HTR-8/SVneo (cell line): ENCODE results near the gene RAB24.
"Not testable (repeated sequence)": the region's sequence is repeated elsewhere in the genome, so short reads cannot be mapped to it uniquely, and the experiment has no call there.

ENCODE experiments used
- DNase-seq: peaks from one replicate; pipeline ENCODE4 v3.0.0; 2011; ENCODE audit warnings: low spot score, mixed read lengths; ENCODE audit not compliant: insufficient read length
- FAIRE-seq: peaks from 2 replicates; lab custom pipeline; 2011; peaks lifted over from hg19 to GRCh38; lab: Jason Lieb, UNC

The RAB24 gene

DNA sequence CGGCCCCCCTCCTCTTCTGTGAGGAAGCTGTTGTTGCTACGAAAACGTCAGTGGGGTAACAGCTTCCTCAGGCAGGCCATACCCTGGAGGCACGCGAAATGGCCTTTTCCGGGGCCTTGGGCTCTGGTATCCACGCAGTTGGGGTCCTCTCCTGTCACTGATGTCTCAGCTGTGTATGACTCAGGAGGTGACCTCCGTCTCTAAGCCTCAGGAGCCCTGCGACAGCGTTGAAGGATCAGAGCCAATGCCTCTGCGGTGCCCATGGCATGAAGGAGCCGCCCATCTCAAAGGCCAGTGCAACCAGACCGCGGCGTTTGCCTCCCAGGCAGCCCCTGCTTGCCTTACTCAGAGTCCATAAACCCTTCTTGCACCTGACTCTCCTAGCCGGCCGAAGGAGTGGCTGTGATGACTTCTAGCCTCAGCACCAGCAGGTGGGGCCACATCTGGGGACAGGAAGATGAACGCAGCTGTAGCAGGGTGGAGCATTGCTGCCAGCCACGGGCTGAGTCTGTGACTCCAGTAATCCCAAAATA, 9.2 kb upstream of the RAB24 start:
- FAIRE-seq (peak; percentile 44), DNase-seq (peak; percentile 48)

DNA sequence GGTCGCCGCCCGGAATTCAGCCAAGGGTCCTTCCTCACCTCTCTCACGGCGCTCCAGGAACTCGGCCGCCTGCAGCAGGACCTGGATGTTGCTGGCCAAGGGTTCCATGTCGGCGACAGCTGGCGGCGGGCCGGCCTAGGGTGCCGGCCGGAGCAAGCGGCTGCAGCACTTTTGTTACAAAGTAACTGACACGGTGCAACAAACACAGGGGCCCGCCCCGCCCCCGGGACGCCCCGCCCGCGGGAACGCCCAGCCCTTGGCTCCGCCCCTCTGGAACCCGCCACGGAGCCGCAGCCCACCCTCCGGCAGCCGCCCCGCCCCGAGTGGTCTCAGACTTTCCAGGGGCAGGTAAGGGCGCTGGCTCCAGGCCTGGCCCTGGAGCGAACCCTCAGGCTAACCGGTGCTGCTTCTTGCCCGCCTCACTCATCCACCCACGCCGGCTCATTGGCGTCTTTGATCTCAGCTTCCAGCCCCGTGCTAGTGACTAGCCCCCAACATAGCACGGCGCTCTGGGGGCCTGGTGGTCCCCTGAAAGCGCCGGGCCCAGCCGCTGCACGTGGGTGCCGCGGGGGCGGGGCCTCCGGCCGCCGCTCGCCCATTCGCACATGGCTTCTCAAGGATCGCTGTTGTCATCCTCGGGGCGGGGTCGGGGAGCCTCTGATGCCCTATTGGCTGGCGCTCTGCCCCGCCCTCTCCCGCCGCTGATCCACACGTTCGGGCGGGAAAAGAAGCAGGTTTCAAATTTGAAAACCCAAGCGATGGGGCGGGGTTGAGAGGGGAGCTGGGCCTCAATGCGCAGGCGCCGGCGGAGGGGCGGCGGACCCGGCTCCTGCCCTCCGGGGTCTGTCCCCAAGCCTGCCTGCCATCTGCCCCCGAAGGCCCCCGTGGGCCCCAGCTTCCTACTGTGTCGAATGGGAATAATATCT, 8.5 kb upstream of the RAB24 start, which contains the start of gene MXD3:
TSS of gene MXD3 (minus strand) at position 176 of the 926 bp plus-strand sequence. CDS start at position 108, 68 bp downstream.
- peak; percentile 95 for DNase-seq
- FAIRE-seq: no peak

DNA sequence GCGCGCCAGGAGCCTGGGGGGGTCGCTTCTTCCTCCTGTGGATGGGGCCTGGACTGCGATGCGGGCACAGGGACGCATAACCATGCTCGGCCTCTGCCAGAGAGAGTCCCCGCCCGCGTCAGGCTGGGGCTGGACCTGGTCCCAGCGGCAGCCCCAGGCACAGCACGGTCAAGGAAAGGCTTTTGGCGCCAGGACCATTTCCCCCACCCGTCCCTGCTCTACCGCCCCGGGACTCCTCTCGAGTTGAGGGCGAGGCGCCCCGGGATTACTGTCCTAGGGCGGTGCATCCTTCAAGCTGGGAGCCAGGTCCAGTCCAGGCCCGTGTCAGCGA, 7.8 kb upstream of the RAB24 start:
- DNase-seq (no peak), FAIRE-seq (no peak)

DNA sequence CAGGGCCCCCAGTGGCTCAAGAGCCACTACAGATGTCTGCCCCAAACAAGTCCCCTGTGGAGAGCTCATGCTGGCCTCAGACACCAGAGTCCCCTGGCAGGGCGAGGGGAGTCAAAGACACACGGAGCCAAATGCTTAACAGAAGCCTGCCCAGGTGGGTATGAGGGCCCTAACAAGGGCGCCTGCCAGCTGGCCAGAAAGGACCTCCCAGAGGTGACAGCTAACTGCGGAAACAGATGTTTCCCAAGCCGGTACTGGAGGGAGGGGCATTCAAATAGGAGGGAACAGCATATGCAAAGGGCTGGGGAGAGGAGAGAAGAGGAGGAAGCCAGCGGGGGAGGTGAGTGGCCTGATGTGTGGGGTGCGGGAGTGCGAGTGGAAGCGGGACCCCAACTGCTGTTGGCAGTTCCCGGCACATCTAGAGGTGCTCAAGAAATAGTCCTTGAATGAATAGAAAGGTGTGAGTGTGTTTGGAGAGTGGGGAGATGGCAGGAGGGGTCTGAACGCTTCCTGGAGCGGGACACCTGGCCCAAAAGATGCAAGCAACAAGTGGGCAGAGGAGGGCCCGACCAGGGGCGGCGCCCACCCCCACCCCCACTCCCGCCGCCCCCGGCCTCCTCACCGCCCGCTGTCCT, 7.4 kb upstream of the RAB24 start:
- no peak for DNase-seq
- FAIRE-seq: no peak

DNA sequence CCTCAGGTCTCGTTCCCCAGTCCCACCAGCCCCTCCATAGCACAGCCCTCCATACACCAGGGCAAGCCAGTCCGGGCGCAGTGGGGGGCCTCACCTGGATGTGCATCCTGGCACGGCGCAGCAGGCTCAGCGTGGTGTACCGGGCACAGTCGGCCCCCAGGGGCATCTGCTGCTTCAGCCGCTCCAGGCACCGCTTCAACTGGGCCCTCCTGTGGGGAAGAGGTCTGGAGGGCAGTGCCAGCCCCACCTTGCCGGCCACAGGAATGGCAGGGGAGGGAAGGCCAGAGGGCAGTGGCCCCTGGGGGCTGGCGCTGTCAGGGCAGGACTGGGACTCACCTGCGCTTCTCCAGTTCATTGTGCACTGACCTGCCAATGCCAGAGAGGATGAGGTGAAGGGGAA, 6.8 kb upstream of the RAB24 start:
- DNase-seq (no peak), FAIRE-seq (no peak)

DNA sequence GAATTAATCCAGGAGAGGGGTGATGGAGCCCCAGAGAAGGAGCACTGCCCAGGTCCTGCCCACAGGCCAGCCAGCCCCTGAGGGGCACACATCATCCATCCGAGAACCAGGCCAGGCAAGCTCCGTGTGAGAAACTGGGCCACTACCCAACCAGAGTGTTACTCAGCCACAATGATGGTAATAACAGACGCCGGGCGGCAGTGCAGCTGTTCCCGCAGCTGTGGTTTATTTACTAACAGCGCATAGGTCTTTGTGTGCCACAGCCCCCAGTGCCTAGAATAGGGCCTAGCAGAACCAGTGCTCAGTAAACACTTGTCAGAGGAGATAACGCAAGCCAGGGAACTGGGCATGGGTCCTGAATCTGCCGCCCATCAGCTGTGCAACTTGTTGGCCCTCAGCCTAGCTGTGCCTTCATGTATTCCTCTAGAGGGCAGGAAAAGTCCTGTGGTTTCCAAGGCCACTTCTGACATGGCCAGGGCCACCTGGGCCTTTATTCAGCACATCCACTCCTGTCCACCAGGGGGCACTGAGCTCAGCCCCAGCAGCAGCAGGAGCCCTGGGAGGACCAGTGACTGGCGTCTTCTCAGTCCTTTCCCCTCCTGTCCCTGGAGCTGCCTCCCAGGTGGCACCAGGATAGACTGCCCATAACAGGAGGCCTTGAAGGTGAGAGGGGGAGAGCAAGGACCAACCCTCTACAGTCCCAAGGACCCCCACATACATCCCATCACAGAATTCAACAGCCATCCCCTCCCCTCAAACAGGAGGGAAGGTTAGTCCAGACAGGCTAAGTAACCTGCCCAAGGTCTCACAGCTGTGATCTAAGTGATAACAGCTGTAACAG, 6.1 kb upstream of the RAB24 start:
- DNase-seq (peak; percentile 67), FAIRE-seq (no peak)

DNA sequence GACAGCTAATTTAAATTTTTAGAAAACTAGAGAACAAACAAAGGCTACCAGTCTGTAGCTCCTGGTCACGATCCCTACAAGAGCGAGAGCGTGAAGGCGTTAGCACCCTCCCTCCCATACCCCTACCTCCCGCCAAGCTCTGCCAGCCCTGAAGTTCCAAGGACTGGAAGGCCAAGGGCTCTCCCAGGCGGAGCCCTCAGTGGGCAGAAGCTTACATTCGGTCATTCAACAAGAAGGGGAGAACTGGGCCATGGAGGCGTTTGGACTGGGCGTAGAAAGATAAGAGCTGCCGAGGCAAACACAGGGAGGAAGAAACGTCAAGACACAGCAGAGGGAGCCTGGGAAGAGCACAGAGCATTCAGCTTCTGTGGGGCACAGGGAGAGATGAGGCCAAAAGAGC, 5.2 kb upstream of the RAB24 start:
- DNase-seq (no peak), FAIRE-seq (no peak)

DNA sequence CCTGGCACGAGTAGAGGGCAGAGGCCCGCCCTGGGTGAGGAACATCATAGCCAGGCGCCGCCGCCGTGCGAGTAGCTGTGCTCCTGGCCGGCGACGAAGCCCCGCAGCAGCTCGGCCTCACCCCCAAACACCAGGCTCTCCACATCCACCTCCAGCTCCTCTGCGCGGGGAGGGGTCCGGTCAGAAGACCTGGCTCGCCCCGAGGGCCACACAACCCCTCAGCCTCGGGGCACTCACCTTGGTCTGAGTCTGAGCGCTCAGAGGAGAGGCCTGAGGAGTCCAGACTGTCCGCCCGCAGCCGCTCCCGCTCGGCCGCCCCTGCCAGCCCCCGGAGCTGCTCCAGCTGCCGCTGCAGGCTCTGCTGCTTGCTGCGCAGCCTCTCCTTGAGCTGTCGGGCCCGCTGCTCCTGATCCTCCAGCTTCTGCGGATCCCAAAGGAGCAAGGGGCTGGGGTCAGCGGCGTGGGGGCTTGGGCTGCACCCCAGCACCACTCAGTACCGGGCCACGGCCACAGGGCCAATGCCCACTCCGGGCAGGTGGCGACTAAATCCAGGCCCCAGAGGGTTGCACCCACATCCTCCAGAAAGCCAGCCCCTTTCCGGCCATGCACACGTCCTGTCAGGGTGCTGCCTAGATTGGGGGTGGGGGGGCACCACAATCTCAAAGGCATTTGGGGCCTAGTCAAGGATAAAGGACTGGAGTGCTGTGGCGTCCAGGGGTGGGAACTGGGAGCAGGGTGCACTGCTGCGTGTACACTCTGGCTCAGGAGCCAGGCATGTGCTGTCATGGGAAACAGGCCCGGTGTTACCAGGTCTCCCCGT, 4.2 kb upstream of the RAB24 start:
- FAIRE-seq (no peak), DNase-seq (no peak)

DNA sequence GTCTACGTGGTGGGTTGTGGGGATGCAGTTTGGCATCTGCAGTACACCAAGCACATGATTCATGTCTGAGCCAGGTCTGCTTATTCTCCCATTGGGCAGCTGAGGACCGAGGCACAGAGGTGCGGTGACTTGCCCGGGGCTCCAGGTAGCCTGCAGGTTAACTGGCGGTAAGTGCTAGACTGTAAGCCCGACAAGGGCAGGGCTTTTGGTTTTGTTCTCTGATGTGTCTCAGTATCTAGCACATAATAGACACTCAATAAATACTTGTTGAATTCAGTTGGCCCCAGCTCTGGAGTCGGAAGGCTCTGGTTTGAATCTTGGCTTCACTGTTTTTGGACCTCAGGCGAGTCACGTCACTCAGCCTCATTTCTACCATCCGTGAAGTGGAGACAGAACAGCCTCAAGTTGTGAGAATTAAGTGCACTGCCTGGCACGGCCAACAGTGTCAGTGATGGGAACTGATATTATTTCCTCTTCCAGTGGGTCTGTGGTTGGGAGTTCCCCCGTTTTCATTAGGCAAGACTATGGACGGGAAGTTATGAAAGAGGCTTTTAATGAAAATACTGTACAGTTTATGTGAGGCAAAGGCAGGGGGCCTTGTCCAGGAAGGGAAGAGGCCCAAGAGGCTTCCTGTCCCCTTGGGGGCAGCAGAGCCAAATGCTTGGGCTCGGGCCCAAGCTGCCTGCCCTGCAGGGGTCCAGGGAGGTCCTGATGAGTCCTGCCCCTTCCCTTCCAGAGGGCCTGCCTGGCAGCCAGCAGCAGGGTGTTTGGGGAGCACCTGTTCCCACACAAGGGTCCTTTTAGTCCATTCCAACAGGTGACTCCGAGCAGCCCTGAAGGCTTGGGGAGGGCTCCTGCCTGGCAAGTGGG, 3.4 kb upstream of the RAB24 start:
- DNase-seq (no peak), FAIRE-seq (peak; percentile 20)

DNA sequence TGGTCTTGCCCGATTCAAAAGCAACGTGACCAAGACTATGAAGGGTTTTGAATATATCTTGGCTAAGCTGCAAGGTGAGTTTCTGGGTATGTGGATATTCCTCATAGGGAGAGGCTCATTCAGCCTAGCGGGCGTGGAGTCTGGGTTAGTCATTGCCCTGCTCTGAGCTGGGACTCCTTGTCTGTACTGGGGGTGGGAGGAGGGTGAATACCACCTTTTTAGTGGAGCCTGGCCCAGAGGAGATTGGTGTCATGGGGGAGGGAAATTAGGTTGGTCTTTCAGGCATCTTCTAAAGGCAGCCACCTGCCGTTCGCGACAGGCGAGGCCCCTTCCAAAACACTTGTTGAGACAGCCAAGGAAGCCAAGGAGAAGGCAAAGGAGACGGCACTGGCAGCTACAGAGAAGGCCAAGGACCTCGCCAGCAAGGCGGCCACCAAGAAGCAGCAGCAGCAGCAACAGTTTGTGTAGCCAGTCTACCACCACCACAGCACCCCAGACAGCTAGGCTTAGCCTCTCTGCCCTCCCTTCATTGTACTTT, 2.7 kb upstream of the RAB24 start:
- DNase-seq, FAIRE-seq: not testable (repeated sequence)

DNA sequence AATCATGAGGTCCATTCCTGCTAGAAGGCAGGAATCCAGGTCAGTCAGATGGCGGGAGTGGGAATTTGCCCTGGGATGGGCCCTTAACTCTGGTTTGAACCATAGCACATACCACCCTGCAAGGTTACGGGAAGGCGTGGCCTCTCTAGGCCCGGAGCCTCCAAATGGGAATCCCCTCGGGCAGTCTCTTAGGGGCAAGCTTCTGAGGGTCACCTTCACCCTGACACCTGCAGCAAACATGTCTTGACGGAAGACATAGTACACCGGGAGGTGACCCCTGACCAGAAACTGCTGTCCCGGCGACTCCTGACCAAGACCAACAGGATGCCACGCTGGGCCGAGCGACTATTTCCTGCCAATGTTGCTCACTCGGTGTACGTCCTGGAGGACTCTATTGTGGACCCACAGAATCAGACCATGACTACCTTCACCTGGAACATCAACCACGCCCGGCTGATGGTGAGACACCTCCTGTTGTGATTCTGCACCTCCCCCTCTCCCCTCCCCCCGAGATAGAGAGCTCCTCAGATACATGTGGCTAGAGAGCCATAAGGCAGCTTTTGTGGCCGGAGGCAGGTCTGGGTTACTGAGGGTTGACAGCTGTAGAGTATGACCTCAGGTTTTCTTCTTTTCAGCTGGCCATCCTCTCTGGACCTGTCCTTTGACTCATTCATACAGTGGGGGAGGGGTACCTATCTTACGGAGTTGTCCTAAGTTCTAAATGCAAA, 1.0 kb upstream of the RAB24 start:
- FAIRE-seq: no peak

DNA sequence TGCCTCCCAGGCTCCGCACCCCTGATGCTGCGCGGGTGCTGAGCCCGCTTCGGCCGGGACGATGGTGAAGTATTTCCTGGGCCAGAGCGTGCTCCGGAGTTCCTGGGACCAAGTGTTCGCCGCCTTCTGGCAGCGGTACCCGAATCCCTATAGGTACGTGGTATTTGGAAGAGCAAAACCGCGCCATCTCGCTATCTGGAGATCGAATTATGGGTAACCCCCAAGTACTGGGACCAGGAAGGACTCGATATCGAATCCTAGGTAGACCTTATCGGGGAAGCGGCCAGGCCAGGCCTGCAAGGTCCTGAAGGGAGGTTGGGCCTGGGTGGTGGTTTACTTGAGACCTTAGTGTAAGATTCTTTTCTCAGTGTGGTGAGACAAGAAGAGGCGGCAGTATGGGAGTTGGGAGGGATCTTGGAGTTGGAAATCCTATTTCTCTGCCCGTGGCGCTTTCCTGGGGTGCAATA, 439 bp upstream of the RAB24 start:
- FAIRE-seq (no peak), DNase-seq (no peak)

More for the DNA sequence above, 1.0 kb upstream of the RAB24 start:
- DNase-seq: no peak

DNA sequence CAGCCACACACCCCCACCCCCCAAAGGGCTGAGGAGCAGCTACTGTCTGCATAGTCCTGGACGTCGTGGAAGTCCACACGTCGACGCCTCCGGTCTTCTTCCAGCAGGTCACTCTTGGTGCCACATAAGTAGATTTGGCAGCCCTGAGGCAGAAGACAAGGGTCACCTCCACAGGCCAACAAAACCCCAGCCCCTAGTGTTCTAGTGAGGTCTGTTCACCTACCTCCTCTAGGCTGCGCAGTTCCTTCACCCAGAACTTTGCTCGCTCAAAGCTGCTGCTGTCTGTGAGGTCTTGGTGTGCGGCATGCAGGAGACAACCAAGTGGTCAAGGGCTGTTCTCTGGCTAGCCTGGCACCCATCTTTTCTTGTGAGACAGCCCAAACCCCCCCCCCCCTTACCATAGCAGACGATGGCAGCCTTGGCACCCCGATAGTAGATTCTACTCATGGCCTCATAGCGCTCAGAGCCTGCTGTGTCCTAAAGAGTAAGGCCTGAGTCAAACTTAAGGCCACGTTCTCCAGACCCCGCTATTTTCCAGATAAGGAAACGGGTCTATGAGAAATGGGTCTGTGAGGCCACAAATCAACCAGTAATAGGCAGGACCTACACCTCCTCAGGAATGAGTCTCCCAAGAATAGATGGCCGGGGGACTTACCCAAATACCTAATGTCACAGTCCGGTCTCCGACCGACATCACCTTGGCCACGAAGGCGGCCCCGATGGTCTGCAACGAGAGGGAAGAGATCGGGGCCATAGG, 987 bp downstream of the RAB24 start:
- no peak for FAIRE-seq
- DNase-seq: no peak

DNA sequence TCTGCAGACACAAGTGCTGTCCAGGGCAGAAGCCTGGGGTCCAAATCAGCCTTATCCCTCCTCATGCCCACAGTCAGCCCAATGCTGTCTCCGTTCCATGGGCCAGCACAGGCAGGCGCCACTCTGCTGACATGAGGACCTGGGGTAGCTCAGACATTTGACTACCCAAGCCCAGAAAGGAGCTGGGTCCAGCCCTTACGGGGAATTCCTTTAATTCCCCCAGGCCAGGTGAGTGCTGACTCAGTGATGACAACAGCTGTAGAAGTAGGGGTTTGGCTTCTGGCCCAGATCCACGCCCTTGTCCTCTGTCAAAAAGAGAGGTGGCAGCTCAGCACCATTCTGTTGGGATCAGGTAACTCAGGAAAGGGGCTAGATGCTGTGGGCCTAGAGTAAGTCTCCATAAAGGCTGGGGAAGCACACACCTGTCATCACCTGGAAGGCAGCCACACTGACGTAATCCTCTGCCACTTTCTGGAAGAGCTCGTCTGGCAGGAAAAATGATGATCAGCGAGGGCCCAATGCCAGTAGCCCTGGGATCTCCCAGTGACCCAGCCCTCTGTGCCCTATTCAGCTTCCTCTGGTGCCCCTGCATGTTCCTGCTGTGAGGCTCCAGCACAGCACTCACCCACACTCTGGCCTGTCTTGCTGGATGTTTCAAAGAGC, 1.9 kb downstream of the RAB24 start:
- DNase-seq (no peak), FAIRE-seq (no peak)

DNA sequence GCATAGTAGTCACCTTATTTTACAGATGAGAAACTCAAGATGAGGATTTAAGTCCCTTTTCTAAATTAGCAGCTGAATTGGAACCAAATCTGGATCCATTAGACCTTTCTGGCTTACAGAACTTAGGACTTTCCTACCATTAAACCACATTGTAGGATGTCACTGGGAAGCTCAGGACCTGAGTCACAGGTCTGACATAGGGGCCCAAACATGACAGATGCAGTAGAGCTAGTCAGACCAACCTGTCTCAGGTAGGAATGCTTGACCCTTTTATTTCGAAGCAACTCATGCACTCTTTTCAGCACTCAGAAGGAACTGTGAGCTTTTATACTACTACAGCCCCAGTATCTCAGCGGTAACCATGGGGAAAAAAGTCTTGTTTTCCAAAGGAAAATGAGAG, 2.6 kb downstream of the RAB24 start:
- FAIRE-seq (no peak), DNase-seq (no peak)

DNA sequence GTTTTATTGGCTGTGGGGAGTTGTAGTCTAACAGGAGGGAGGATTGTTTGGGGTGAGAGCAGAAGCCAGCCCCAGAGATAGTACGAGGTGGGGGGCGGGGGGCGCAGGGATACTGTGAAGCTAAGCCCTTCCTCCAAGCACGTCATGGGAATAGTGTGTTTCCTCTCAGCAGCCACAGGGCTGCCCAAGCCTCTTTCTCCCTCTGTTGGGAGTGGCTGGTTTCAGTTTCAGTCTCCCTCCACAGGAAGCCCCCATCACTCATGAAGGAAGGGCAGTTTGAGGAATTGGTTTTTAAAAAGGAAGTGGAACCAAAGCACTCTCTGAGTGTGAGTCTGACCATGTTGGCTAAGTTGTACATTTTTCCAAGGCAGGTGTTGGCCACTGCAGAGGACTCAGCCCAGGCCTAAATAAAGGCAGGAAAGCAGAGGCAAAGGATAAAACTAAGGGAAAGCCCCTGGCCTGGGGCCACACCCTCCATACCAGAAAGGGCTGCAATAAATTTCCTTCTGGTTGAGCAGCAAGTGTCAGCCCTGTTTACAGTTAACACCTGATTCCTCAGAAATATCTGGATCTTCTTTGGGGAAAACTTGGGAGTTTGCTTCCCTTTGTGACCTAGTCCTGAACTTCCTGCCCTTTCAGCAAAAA, 3.2 kb downstream of the RAB24 start:
- FAIRE-seq: no peak
- DNase-seq: peak; percentile 74
